ES-I3 (cell line): ENCODE results near the gene ERO1B.

Experiments used
- H3K36me3 ChIP-seq: 2 replicates; pipeline ENCODE4 v1.6.1; 2013; ENCODE audit warnings: mild to moderate bottlenecking, low read length, control low read depth, moderate library complexity; ENCODE audit not compliant: insufficient read depth
- H3K4me1 ChIP-seq: 2 replicates; pipeline ENCODE4 v1.6.1; 2013; ENCODE audit warnings: mild to moderate bottlenecking, control low read depth, low read length; ENCODE audit not compliant: insufficient read depth
- H3K9ac ChIP-seq: 2 replicates; pipeline ENCODE4 v1.6.1; 2013; ENCODE audit warnings: low read depth, mild to moderate bottlenecking, low read length, moderate library complexity
- H3K9me3 ChIP-seq: 2 replicates; pipeline ENCODE4 v1.6.1; 2013; ENCODE audit warnings: mild to moderate bottlenecking, low read length, moderate library complexity; ENCODE audit not compliant: control insufficient read depth, insufficient read depth

The ERO1B gene

DNA sequence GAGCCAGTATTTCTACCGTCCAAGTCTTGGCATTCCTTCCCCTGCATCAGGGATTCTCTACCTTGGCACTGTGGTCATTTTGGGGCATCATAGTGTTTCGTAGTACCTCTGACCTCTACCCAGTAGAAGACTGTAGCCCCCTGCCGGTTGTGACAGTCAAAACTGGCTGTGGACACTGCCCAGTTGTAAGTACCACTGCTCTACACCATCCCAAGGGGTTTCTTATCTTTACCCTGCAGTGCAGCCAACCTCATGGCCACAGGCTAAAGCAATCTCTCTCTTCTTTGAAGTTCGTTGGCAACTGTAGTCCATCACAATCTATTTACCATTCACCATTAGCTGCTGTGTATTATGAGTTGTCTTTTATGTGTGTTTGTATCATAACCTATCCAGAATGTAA, 29.3 kb upstream of the ERO1B start:
- H3K9ac ChIP-seq, result no peak overlapping the region
- H3K36me3 ChIP-seq, result no peaks in the 10 kb centered on the region
- peaks cover 5% of the 10 kb centered on the region; the same call in 1 of the 2 replicates for H3K4me1 ChIP-seq
- H3K9me3 ChIP-seq, result no peaks in the 10 kb centered on the region

DNA sequence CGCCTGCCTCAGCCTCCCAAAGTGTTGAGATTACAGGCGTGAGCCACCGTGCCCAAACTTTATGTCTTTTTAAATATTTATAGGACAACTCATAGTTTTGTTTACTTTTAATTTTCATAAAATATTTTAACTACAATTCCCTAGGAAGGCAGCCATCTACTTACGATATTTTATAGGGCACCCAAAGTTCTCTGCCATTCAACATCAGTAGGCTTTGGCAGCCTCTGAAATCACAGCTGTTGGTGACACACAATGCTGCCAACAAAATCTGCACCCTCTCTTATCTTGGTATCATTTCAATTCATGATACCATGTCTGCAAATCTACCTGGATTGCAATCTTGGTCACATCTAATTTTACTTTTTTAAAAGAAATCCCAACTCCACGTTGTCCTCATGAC, 27.1 kb upstream of the ERO1B start:
- Histone ChIP-seq H3K4me1 (peaks cover 5% of the 10 kb centered on the region; the same call in 1 of the 2 replicates), H3K9ac (no peak overlapping the region), H3K9me3 (no peaks in the 10 kb centered on the region), H3K36me3 (no peaks in the 10 kb centered on the region)

DNA sequence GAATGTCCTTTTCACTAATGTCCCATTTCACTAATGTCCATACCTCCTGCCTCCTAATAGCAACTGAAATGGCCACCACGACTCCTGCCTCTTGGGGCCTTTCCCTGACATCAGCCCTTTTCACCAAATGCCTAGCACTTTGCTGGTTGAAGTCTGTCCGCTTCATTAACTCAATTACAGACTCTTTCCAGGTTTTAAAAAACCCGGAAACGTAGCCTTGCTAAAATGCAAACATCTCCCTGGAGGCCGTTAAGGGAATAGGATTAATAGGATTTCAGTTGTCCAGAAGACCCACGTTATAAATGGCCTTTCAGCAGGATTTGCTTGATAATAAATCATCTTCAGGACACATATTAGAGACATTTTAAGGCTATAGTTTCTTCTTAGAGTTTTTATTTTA, 25.7 kb upstream of the ERO1B start:
- Histone ChIP-seq H3K9ac (no peak overlapping the region), H3K9me3 (no peaks in the 10 kb centered on the region), H3K4me1 (no peaks in the 10 kb centered on the region), H3K36me3 (no peaks in the 10 kb centered on the region)

DNA sequence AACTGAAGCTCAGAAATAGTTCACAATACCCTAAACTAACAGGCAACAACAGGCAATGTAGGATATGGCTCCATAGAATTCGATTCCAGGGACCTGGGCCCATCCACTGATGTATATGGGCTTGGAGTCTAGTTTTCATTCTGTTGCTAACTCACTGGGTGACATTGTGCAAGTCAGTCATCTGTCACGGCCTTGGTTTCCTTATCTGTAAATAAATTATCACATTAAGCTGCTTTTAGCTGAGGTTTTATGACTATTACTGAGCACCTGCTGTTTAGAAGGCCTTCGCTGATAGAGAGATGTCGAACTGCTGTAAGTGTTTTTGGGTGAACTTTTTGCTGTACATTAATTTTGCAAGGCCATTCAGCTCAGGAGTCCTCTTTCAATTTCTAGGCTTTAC, 22.9 kb upstream of the ERO1B start:
- H3K9me3 ChIP-seq, result no peaks in the 10 kb centered on the region
- H3K36me3 ChIP-seq, result no peaks in the 10 kb centered on the region
- no peaks in the 10 kb centered on the region; the same call in 1 of the 2 replicates for H3K4me1 ChIP-seq
- H3K9ac ChIP-seq, result no peak overlapping the region

DNA sequence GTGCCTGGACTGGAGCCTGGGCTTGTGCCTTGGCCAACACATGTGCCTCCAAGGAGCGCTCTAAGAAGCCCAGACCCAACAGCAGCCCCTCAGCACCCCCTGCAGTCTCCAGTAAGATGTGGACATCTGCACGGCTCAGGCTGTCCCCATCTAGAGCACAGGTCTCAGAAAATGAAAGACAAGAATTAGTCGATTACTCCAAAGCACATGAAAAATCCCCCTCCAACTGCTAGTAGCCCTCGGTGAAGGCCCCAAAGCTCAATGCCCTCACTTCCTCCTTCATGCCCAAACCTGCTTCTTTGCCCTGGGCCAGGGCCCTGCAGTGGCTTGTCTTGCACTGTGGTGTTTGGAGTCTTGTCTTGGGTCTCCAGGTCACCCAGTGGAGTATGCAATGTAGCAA, 21.9 kb upstream of the ERO1B start:
- no peaks in the 10 kb centered on the region for H3K36me3 ChIP-seq
- H3K4me1 ChIP-seq, result no peaks in the 10 kb centered on the region; the same call in 1 of the 2 replicates
- no peaks in the 10 kb centered on the region for H3K9me3 ChIP-seq
- H3K9ac ChIP-seq, result no peak overlapping the region

DNA sequence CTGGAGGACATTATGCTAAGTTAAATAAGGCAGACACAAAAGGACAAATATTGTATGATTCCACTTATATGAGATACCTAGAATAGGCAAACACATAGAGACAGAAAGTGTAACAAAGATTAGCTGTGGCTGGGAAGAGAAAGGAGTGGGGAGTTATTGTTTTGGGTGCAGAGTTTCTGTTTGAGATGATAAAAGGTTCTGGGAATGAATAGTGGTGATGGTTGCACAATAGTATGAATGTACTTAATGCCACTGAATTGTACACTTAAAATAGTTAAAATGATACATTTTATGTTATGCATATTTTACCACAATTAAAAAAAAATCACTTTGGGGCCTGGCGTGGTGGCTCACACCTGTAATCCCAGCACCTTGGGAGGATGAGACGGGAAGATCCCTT, 21.2 kb upstream of the ERO1B start:
- Histone ChIP-seq H3K4me1 (no peaks in the 10 kb centered on the region; the same call in 1 of the 2 replicates), H3K9ac (no peak overlapping the region), H3K9me3 (no peaks in the 10 kb centered on the region), H3K36me3 (no peaks in the 10 kb centered on the region)

DNA sequence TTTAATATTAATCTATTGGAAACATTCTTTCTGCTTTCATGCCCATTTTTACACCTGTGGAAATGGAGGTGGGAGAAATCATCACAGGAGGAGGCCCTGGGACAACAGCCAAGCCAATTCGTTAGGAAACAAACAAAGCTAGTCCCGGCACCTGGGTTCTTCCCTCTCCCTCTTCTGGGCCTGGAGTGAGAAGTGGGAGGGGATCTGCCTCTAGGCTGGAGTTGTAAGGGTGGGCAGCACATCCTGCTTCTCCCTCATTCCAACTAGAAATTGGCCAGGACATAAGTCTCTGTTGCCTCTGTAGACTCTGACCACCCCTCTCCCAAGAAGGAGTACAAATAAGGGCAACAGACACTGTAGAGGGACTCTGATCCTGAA, 20.2 kb upstream of the ERO1B start:
- Histone ChIP-seq H3K36me3 (no peaks in the 10 kb centered on the region), H3K9me3 (no peaks in the 10 kb centered on the region), H3K4me1 (no peaks in the 10 kb centered on the region; the same call in 1 of the 2 replicates), H3K9ac (no peak overlapping the region)

DNA sequence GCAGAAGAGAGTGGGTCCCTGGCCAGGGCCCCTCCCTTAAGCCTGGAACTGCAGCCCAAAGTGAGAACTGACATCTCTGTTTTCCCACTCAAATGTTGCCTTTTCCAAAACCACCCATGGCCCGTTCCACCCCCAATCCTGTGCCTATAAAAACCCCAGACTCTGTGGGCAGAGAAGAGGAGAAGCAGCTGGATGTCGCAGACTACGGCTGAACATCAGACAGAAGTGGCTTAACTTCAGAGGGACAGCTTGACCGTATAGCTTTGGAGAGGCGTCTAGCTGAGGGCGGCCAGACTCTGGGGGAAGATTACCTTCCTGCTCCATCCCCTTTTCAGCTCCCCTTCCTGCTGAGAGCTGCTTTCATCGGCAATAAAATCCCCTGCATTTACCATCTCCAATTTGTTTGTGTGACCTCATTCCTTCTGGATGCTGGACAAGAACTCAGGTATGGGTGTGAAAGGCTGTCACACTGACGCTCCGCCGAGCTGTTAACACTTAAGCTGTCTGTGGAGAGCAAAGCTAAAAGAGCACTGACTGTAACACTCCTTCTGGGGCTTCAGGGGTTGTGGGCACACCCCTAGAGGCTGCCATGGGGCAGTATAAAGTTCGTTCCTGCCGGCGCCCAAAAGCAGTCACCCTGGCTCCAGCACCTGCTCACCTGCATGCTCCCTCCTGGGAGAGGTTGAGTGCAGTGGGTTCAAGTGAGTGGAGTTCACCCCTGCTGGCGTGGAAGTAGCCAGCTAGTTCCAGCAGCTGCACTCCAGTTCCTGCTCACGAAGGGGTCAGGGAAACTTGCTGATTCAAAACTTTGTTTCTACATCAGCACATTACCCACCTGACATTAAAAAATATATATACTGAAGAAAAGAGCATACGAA, 19.6 kb upstream of the ERO1B start:
- Histone ChIP-seq H3K4me1 (no peaks in the 10 kb centered on the region; the same call in 1 of the 2 replicates), H3K9ac (no peak overlapping the region), H3K9me3 (no peaks in the 10 kb centered on the region), H3K36me3 (no peaks in the 10 kb centered on the region)

DNA sequence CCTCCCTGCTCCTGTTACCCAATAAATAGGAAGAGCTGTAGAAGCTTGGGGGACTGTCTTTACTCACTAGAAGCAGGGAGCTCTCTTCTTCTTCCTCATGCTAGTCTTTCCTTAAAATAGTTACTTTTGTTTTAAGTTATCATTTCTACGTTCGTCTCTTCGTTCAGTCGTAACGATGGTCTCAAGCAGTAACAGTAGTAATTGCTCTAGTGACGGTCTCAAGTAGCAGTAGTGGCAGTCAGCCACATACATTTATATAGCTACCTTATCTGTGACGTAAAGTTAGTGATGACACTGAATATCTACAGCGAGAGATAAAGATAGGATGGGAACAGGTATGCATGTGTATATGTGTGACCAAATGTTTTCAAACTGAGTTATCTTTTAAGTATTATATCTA, 15.4 kb upstream of the ERO1B start:
- H3K9me3 ChIP-seq, result no peaks in the 10 kb centered on the region
- no peaks in the 10 kb centered on the region for H3K36me3 ChIP-seq
- H3K4me1 ChIP-seq, result no peaks in the 10 kb centered on the region; the same call in 1 of the 2 replicates
- H3K9ac ChIP-seq, result no peak overlapping the region

DNA sequence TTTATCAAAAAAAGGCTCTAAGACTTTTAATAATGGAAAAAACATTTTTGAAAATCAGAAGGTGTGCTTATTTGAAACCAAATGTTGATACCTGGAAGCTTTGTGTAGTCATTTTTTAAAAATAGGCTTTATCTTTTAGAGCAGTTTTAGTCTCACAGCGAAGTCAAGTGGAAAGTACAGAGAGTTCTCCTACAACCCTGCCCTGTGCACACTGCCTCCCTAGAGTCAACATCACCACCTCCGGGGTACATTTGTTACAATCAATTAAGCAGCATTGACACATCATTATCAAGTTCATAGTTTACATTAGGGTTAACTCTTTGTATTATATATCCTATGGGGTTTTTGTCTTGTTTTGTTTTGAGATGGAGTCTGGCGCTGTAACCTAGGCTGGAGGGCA, 10.7 kb upstream of the ERO1B start:
- Histone ChIP-seq H3K9ac (no peak overlapping the region), H3K9me3 (no peaks in the 10 kb centered on the region), H3K36me3 (no peaks in the 10 kb centered on the region), H3K4me1 (no peaks in the 10 kb centered on the region)

DNA sequence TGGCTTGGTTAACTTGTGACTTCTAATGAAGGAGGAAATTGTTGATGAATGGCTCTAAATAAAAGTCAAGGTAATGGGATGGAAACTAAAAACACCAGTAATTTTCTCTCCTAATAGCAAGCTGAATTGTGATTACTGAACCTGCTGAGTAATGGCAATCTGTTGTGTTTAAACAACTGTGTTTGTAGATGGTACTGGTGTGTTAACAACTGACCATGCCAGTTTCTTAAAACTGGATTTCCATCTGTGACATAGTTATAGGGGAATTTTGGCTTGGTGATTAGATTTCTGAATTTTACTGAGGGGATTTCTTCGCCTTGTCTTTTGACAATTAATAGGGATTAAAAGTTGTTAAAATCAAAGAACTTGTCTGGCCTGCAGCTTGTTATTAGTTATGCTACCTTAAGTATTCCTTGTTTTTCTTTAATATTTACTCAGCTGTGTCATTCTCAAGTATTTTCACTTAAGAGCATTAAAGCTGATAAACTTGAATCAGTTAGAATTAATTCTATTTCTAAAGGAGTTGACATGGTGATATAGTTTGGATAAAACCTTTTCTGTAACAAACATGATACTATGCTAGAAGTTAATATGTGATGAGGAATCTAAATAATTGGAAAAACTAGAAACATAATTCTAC, 7.9 kb upstream of the ERO1B start:
- Histone ChIP-seq H3K36me3 (no peaks in the 10 kb centered on the region), H3K9ac (no peak overlapping the region), H3K9me3 (no peaks in the 10 kb centered on the region), H3K4me1 (no peaks in the 10 kb centered on the region; the same call in 1 of the 2 replicates)

DNA sequence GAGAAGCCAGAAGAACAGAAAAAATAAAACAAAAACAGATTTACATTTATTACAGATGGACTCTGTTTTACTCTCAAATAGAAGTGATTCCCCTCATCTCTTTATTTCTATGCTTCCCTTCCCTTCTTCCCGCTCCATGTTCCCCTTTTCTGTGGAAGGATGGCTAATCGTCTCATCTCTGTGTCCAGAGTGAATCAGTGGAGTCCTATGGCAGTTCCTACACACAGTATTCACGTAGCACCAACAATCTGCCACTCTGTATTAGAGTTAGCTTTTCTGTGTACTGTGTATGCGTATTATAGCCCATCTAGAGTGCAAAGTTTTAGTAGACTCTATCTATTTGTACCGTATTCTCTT, 6.8 kb upstream of the ERO1B start:
- no peaks in the 10 kb centered on the region for H3K9me3 ChIP-seq
- H3K4me1 ChIP-seq, result no peaks in the 10 kb centered on the region; the same call in 1 of the 2 replicates
- H3K36me3 ChIP-seq, result no peaks in the 10 kb centered on the region
- H3K9ac ChIP-seq, result 0 out of 2 replicates have a peak overlapping the region, but pooled peaks have one; percentile 3

DNA sequence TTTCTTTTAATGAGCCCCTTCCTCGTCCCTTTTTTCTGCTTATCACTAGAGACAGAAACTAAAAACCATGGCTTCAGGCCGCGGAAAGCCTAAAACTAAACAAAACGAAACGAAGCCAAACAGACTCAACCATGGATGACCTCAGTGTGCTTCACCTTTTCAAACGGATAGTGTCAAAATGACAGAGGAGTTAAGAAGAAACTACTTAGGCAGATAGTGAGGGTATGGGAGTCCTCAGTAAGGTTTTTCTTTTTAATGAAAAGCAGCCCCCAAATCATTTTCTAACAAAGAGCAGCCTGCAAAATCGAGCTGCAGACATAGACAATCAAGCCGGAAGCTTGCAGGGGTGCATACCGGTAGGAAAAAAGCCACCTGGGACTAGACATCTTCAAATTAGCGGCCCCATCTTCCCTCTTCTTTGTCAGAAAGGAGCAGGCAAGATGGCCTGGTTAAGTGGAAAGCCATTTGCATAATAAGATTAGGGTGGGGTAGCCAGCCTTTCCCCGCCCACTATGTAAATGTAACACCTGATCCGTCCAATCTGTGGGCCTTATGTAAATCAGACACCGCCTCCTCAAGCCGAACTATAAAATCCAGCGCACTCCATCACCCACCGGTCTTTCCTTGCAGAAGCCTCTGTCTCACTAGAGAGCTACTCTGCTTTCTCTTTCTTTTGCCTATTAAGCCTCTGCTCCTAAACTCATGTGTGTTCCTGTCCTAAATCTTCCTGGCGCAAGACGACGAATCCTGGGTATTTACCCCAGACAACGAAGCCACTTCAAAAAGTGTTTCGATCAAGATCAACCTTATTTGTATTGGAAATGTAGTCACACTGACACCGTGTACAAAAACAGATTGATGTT, 6.2 kb upstream of the ERO1B start:
- no peaks in the 10 kb centered on the region for H3K9me3 ChIP-seq
- H3K36me3 ChIP-seq, result no peaks in the 10 kb centered on the region
- H3K9ac ChIP-seq, result 0 out of 2 replicates have a peak overlapping the region, but pooled peaks have one; percentile 20
- H3K4me1 ChIP-seq, result no peaks in the 10 kb centered on the region; the same call in 1 of the 2 replicates

DNA sequence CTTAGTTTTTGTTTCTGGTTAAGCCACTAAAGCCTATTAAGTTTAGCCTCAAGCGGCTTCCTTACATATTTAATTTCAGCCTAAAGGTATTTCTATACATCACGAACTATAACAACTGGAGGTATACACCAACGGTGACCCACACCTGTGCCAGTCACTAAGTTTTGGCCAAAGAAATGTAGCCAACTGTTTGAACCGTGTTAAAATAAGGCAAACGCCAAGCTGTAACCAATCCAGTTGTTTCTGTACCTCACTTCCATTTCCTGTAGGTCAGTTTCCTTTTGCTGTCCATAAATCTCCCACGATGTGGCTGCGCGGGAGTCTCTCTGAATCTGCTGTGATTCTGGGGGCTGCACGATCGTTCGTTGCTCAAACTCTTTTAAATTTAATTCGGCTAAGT, 5.6 kb upstream of the ERO1B start:
- H3K36me3 ChIP-seq, result no peaks in the 10 kb centered on the region
- no peak overlapping the region for H3K9ac ChIP-seq
- no peaks in the 10 kb centered on the region; the same call in 1 of the 2 replicates for H3K4me1 ChIP-seq
- no peaks in the 10 kb centered on the region for H3K9me3 ChIP-seq
